Measurements from ENCODE around the gene ZFP36L2.

ZFP36L2 gene

DNA sequence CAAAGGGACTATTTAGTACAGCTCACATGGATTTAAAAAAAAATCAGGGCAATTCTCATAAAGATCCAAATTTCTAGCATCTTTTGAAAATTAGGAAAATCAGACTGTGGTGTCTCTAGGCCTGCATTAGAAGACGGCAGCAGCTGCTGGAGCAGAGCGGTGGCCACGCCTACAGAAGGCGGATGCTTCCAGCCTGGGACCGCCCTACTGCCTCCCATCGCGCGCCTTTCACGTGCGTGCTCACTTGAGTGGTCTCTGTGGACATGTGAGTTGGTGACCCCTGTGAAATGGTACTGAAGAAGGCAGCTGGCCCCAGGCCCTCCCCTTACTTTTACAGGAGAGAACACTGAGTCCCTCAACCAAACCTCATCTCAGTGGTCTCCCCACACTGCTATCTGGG lies 15.2 kb upstream of the ZFP36L2 start (continued):
- TF ChIP-seq, protein P1, sequence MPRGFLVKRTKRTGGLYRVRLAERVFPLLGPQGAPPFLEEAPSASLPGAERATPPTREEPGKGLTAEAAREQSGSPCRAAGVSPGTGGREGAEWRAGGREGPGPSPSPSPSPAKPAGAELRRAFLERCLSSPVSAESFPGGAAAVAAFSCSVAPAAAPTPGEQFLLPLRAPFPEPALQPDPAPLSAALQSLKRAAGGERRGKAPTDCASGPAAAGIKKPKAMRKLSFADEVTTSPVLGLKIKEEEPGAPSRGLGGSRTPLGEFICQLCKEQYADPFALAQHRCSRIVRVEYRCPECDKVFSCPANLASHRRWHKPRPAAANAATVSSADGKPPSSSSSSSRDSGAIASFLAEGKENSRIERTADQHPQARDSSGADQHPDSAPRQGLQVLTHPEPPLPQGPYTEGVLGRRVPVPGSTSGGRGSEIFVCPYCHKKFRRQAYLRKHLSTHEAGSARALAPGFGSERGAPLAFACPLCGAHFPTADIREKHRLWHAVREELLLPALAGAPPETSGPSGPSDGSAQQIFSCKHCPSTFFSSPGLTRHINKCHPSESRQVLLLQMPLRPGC (tag by site-specific recombination; IDR thresholded peaks at IDR 0.05): no peak
- TF ChIP-seq ZNF112 (tag by site-specific recombination; IDR thresholded peaks at IDR 0.05) (no peak), SCRT1 (tag by site-specific recombination; IDR thresholded peaks at IDR 0.05; ENCODE audit: borderline replicate concordance) (no peak)
- TF ChIP-seq, protein P2, sequence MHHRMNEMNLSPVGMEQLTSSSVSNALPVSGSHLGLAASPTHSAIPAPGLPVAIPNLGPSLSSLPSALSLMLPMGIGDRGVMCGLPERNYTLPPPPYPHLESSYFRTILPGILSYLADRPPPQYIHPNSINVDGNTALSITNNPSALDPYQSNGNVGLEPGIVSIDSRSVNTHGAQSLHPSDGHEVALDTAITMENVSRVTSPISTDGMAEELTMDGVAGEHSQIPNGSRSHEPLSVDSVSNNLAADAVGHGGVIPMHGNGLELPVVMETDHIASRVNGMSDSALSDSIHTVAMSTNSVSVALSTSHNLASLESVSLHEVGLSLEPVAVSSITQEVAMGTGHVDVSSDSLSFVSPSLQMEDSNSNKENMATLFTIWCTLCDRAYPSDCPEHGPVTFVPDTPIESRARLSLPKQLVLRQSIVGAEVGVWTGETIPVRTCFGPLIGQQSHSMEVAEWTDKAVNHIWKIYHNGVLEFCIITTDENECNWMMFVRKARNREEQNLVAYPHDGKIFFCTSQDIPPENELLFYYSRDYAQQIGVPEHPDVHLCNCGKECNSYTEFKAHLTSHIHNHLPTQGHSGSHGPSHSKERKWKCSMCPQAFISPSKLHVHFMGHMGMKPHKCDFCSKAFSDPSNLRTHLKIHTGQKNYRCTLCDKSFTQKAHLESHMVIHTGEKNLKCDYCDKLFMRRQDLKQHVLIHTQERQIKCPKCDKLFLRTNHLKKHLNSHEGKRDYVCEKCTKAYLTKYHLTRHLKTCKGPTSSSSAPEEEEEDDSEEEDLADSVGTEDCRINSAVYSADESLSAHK (tag by site-specific recombination; IDR thresholded peaks at IDR 0.05): no peak

DNA sequence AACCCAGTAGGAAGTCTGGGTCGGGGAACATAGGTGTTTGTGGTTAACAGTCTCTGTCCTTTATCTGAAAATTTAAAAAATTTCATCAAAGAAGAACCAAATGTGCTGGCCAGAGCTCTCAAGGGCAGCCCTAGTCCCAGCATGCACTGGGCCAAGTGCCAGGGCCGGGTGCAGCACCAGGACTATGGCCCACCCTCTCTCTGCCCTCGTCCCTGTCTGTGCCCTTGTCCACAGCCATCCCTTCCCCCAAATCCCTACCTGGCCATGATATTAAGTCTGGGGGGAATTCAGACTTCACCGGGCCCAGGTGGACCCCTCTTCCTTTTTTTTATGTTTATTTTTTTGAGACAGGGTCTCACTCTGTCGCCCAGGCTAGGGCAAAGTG lies 14.4 kb upstream of the ZFP36L2 start:
- no peaks in the 10 kb centered on the region for H3K4me1 ChIP-seq (ENCODE audit: control insufficient read depth, insufficient read depth, low read length)
- no peak overlapping the region for H3K27ac ChIP-seq (ENCODE audit: extremely low read depth, low read depth, low read length)
- no peak overlapping the region for H3K4me3 ChIP-seq (ENCODE audit: low read depth, low read length)
- no peaks in the 10 kb centered on the region for H3K36me3 ChIP-seq (ENCODE audit: control insufficient read depth in 2 of 2, insufficient read depth in 1 of 2, low read length in 2 of 2)
- CTCF ChIA-PET: interaction anchor here (0.6 to 2.0 kb wide), 6 partner anchors 12 to 307 kb away, joined by 3 to 8 read pairs (median 4); no protein-coding TSS in a partner anchor
- no peaks in the 10 kb centered on the region for H3K9me3 ChIP-seq (ENCODE audit: control insufficient read depth, insufficient read depth, low read depth, low read length)
- TF ChIP-seq ZBTB21 (tag by site-specific recombination; IDR thresholded peaks at IDR 0.05) (no peak), ZBTB48 (tag by site-specific recombination; IDR thresholded peaks at IDR 0.05) (no peak), ZNF221 (tag by site-specific recombination; IDR thresholded peaks at IDR 0.05; ENCODE audit: borderline replicate concordance) (no peak), ZNF830 (tag by site-specific recombination; IDR thresholded peaks at IDR 0.05; ENCODE audit: low read depth) (no peak), ZFP37 (tag by site-specific recombination; IDR thresholded peaks at IDR 0.05) (no peak), ZNF292 (tag by site-specific recombination; IDR thresholded peaks at IDR 0.05; ENCODE audit: borderline replicate concordance, low read depth) (no peak), YY2 (tag by site-specific recombination; IDR thresholded peaks at IDR 0.05) (no peak), TCF7L2 (IDR thresholded peaks at IDR 0.05; ENCODE audit: borderline replicate concordance, low read depth, low read length) (no peak)
- POLR2A ChIA-PET: no interaction called here

DNA sequence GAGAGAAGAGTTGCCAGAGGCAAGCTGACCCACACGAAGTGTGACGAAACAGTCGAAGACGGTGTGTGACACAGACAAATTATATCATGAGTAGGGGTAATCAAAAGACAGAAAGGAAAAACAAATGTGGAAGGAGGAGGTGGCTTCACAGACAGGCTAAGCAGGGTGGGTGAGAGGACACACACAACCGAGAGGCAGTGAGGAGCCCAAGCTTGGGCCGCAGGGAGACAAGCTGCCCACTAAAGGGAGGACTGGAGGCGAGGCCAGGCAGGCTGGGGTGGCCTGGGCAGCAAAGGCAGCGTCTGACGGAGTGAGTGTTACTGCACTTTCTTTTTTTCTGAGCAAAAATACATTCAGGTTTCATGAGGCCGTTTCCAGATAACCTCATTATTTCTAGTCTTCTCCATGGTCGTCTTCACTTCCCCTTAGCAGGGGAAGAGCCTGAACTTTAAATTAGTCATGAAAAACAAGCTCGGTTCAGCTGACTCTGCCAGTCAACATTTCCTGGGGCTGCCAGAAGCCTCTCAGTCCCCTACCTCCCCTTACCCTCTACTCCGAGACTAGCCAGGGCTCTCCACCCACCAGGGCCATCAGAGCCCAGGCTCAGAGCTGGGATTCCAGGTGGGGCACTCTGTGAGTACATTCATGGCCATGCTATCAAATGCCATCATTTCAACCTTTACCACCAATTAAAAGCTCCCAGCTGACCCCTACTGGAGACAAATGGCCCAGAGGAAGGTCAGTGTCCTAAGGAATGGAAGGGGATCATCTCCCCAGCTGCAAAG lies 13.8 kb upstream of the ZFP36L2 start:
- Histone ChIP-seq H3K9me3 (ENCODE audit: control insufficient read depth, insufficient read depth, low read depth, low read length) (no peaks in the 10 kb centered on the region), H3K4me1 (ENCODE audit: control insufficient read depth, insufficient read depth, low read length) (no peaks in the 10 kb centered on the region), H3K27ac (ENCODE audit: extremely low read depth, low read depth, low read length) (no peak overlapping the region), H3K36me3 (ENCODE audit: control insufficient read depth in 2 of 2, insufficient read depth in 1 of 2, low read length in 2 of 2) (no peaks in the 10 kb centered on the region), H3K4me3 (ENCODE audit: low read depth, low read length) (no peak overlapping the region)
- POLR2A ChIA-PET: no interaction called here
- CTCF ChIA-PET: interaction anchor here (0.7 to 2.0 kb wide), 5 partner anchors 224 to 306 kb away, joined by 3 to 8 read pairs (median 3); no protein-coding TSS in a partner anchor
- no peak for TF ChIP-seq MYNN (tag by site-specific recombination; IDR thresholded peaks at IDR 0.05; ENCODE audit: borderline replicate concordance)
- TF ChIP-seq, protein P3, sequence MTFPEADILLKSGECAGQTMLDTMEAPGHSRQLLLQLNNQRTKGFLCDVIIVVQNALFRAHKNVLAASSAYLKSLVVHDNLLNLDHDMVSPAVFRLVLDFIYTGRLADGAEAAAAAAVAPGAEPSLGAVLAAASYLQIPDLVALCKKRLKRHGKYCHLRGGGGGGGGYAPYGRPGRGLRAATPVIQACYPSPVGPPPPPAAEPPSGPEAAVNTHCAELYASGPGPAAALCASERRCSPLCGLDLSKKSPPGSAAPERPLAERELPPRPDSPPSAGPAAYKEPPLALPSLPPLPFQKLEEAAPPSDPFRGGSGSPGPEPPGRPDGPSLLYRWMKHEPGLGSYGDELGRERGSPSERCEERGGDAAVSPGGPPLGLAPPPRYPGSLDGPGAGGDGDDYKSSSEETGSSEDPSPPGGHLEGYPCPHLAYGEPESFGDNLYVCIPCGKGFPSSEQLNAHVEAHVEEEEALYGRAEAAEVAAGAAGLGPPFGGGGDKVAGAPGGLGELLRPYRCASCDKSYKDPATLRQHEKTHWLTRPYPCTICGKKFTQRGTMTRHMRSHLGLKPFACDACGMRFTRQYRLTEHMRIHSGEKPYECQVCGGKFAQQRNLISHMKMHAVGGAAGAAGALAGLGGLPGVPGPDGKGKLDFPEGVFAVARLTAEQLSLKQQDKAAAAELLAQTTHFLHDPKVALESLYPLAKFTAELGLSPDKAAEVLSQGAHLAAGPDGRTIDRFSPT (tag by site-specific recombination; IDR thresholded peaks at IDR 0.05): no peak
- TF ChIP-seq ZNF157 (tag by site-specific recombination; IDR thresholded peaks at IDR 0.05): no peak
- TF ChIP-seq ZNF48 (tag by site-specific recombination; IDR thresholded peaks at IDR 0.05): no peak
- TF ChIP-seq SP3 (tag by site-specific recombination; IDR thresholded peaks at IDR 0.05): no peak
- TF ChIP-seq ZBTB8A (tag by site-specific recombination; IDR thresholded peaks at IDR 0.05): no peak
- no peak for TF ChIP-seq ZNF791 (tag by site-specific recombination; IDR thresholded peaks at IDR 0.05)
- TF ChIP-seq OVOL3 (tag by site-specific recombination; IDR thresholded peaks at IDR 0.05): no peak
- TF ChIP-seq ZIC2 (tag by site-specific recombination; IDR thresholded peaks at IDR 0.05): no peak
- no peak for TF ChIP-seq PRDM1 (tag by site-specific recombination; IDR thresholded peaks at IDR 0.05)
- TF ChIP-seq SCRT2 (tag by site-specific recombination; IDR thresholded peaks at IDR 0.05): no peak
- no peak for TF ChIP-seq ZNF560 (tag by site-specific recombination; IDR thresholded peaks at IDR 0.05; ENCODE audit: borderline replicate concordance)
- TF ChIP-seq, protein P4, sequence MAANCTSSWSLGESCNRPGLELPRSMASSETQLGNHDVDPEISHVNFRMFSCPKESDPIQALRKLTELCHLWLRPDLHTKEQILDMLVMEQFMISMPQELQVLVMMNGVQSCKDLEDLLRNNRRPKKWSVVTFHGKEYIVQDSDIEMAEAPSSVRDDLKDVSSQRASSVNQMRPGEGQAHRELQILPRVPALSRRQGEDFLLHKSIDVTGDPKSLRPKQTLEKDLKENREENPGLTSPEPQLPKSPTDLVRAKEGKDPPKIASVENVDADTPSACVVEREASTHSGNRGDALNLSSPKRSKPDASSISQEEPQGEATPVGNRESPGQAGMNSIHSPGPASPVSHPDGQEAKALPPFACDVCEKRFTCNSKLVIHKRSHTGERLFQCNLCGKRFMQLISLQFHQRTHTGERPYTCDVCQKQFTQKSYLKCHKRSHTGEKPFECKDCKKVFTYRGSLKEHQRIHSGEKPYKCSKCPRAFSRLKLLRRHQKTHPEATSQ (tag by site-specific recombination; IDR thresholded peaks at IDR 0.05): no peak
- no peak for TF ChIP-seq ZNF677 (tag by site-specific recombination; IDR thresholded peaks at IDR 0.05)
- no peak for TF ChIP-seq ZNF223 (tag by site-specific recombination; IDR thresholded peaks at IDR 0.05)
